HepG2 (cell line): ENCODE measurements around the gene TRAF4. TPM values are rescaled to one million over a fixed set of nuclear protein-coding genes. Genes with fewer than 3 reads are reported as not detected.

Source experiments
- ATAC-seq: fragments of 200-7000 bp; cut with Tn5 transposase; 3 replicates; pipeline ENCODE4 v1.9.1; 2020; ENCODE audit warnings: mild to moderate bottlenecking, moderate library complexity
- BruUV-seq: library from RNA; stranded (reverse); fragments of 400-500 nt; replicated peaks from 2 replicates; lab custom pipeline; 2021; lab: Mats Ljungman, UMichigan
- CTCF ChIA-PET: fragments of 300-600 bp; formaldehyde crosslinking; extraction: SDS; loops from one replicate; lab custom pipeline; 2021; ENCODE audit warnings: low total read pairs, inconsistent platforms, low intra/inter-chr PET ratio; lab: Yijun Ruan, JAX
- POLR2A ChIA-PET: fragments of 350-600 bp; sonication (Branson Sonifier 250); formaldehyde crosslinking; loops from one replicate; lab custom pipeline; 2020; ENCODE audit warnings: antibody characterized with exemption, inconsistent platforms; lab: Yijun Ruan, JAX
- DNase-seq: peaks from one replicate; pipeline ENCODE4 v3.0.0-alpha.2; 2015; ENCODE audit warnings: low spot score
- FAIRE-seq: peaks from 3 replicates; lab custom pipeline; 2011; peaks lifted over from hg19 to GRCh38; lab: Jason Lieb, UNC
- H2AFZ ChIP-seq: one replicate; pipeline ENCODE4 v1.6.1; 2011; ENCODE audit warnings: low read length, inconsistent platforms
- H3K27ac ChIP-seq: fragments of 300-600 bp; 3 replicates; pipeline ENCODE4 v1.8.0; 2011; ENCODE audit warnings: mixed run types, mild to moderate bottlenecking, mixed read lengths, low read length, inconsistent platforms; ENCODE audit not compliant: insufficient read depth; ENCODE audit errors: extremely low read length
- H3K27me3 ChIP-seq, 2 experiments: fragments of 200-600 bp in 1 of 2; 2 replicates in 1 of 2; 3 replicates in 1 of 2; pipeline versions ENCODE4 v1.6.0 to v1.8.0; 2011; ENCODE audit warnings: low read length in 2 of 2, mild to moderate bottlenecking in 2 of 2, moderate library complexity in 2 of 2, inconsistent platforms in 1 of 2; ENCODE audit not compliant: insufficient read depth in 2 of 2, control insufficient read depth in 1 of 2
- H3K36me3 ChIP-seq, 2 experiments: fragments of 200-600 bp in 1 of 2; replicated peaks in 1 of 2; 2 replicates in 1 of 2; 3 replicates in 1 of 2; pipeline versions ENCODE4 v1.5.1 to v1.8.0; 2011; ENCODE audit warnings: low read length in 2 of 2, inconsistent platforms in 1 of 2; ENCODE audit not compliant: insufficient read depth in 2 of 2, control insufficient read depth in 1 of 2
- H3K4me1 ChIP-seq: 2 replicates; pipeline ENCODE4 v1.5.1; 2012; ENCODE audit warnings: low read length, inconsistent platforms; ENCODE audit not compliant: insufficient read depth
- H3K4me2 ChIP-seq: 2 replicates; pipeline ENCODE4 v1.6.0; 2011; ENCODE audit warnings: low read depth, low read length, inconsistent platforms
- H3K4me3 ChIP-seq, 3 experiments: fragments of 200-600 bp in 1 of 3; sonication (generic), shearing (Covaris generic) in 1 of 3; replicated peaks in 1 of 3; 2 replicates each; pipeline ENCODE4 v1.5.1; 2011 to 2016; ENCODE audit warnings: low read length in 3 of 3, inconsistent platforms in 2 of 3, low read depth in 2 of 3, mild to moderate bottlenecking in 2 of 3, control low read depth in 1 of 3, mixed read lengths in 1 of 3; ENCODE audit not compliant: insufficient read depth in 1 of 3
- H3K79me2 ChIP-seq: one replicate; pipeline ENCODE4 v1.6.1; 2011; ENCODE audit warnings: low read length, inconsistent platforms; ENCODE audit not compliant: insufficient read depth
- H3K9ac ChIP-seq: 2 replicates; pipeline ENCODE4 v1.6.0; 2011; ENCODE audit warnings: mild to moderate bottlenecking, low read depth, low read length, inconsistent platforms; ENCODE audit not compliant: insufficient read depth
- H3K9me3 ChIP-seq: 2 replicates; pipeline ENCODE4 v1.5.1; 2012; ENCODE audit warnings: mild to moderate bottlenecking, low read length
- H4K20me1 ChIP-seq: 2 replicates; pipeline ENCODE4 v1.6.0; 2011; ENCODE audit warnings: inconsistent platforms, mild to moderate bottlenecking, low read length, moderate library complexity; ENCODE audit not compliant: insufficient read depth
- ZFP62 ChIP-seq: sonication (generic); formaldehyde crosslinking; IDR thresholded peaks from 2 replicates; pipeline ENCODE4 v1.4.0; 2020; ENCODE audit warnings: missing genetic modification reagents
- ZKSCAN8 ChIP-seq: IDR thresholded peaks from 2 replicates; pipeline ENCODE4 v1.6.1; 2016; ENCODE audit warnings: borderline replicate concordance, missing genetic modification reagents, missing compliant biosample characterization
- WGBS: methylation state at CpG from one replicate; pipeline ENCODE4 v1.1.6; 2017; ENCODE audit warnings: low lambda C conversion rate; 5-methylcytosine and 5-hydroxymethylcytosine counted together
- in situ Hi-C: cut with HindIII; loops from 2 replicates; pipeline ENCODE4 v1.10.0; 2017; ENCODE audit warnings: low pct_unique_long_range_greater_than_20kb; ENCODE audit not compliant: extremely low pct_ligation_motif_present
- intact Hi-C: fragments of 100-400 bp; cut with micrococcal nuclease; formaldehyde crosslinking; loops from one replicate; pipeline ENCODE4 v1.10.0; 2022; ENCODE audit not compliant: unreplicated experiment
- polyA plus RNA-seq, 8 experiments: library from polyadenylated mRNA; depleted of rRNA in 3 of 8; stranded (reverse) in 7 of 8; unstranded in 1 of 8; fragments of >200 nt; fragmentation: Illumina TruSeq in 4 of 8; extraction: Trizol in 4 of 8; gene quantifications; 2 replicates each; pipeline versions ENCODE4 v1.2.1 to v1.2.3, GENCODE V29; 2011 to 2016; ENCODE audit warnings: low read depth in 4 of 8, missing spikeins in 1 of 8, mixed read lengths in 1 of 8; ENCODE audit not compliant: insufficient read depth in 1 of 8
- total RNA-seq, 5 experiments: library from RNA; depleted of rRNA; stranded (reverse); fragments of >200 nt; fragmentation: Illumina TruSeq; extraction: Trizol; gene quantifications; 2 replicates each; pipeline ENCODE4 v1.2.3, GENCODE V29; 2016; ENCODE audit warnings: low read depth in 1 of 5
- TF ChIP-seq, protein P1 (sequence below): sonication (generic); formaldehyde crosslinking; IDR thresholded peaks from 2 replicates; pipeline ENCODE4 v1.5.1; 2020; ENCODE audit warnings: mild to moderate bottlenecking, missing genetic modification reagents

The TRAF4 gene
- total and polyA plus RNA-seq, 2 of the 13 experiments (the other 11 are each of a cell fraction or from before 2014, with no cell fraction given), result 86.0 to 89.9 TPM

DNA sequence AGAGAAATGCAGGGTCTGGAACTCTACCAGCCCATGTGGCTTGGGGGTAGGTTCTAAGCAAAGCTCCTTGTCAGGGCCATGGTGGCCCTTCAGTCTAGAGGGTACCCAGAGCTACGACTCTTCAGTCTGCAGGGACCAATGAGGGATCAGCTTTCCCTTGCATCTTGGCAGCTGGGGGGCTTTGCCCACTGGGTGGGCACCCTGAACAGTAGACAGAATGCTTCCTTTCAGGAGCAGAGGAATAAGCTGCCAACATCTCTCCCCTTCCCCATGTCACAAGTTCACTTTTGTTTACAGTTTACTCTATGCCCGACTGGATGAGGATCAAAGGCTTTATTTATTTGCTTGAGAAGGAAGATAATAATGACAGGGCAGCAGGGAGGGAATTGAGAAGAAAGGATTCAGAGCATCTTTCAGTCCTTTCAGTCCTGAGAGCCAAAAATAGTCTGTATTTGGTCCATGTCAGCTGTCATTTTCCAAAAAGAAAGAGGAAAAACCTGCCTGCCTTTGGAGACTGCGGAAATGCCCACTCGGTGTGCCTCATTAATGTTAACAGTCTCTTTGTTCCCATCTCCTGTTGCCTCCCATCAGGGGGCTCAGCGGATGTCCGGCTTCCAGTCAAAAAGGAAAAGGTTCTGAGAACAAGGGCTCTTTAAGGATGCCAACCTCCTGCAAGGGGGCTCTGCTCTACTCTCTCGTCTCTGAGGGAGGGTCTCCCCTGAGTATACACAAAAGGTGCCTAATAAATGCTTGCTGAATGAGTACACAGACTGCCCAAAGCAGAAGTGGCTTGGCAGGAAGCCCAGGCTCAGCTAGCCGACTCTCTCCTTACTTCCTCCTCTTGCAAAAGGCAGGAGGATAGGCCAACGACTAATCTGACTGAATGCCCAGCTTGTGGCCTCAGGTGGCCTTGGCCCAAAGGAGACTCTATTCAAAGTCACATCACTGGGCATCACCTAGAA lies 17.1 kb downstream of the TRAF4 start:
- POLR2A ChIA-PET, result interaction anchor here (1.3 kb wide), 1 partner anchor 33 kb away, joined by 3 read pairs; no protein-coding TSS in a partner anchor
- H3K4me1 ChIP-seq, result no peaks in the 10 kb centered on the region
- no peaks in the 10 kb centered on the region for H4K20me1 ChIP-seq
- TF ChIP-seq ZFP62 (CRISPR knock-in tag) (no peak), ZKSCAN8 (peak; percentile 93)
- TF ChIP-seq, protein P1, sequence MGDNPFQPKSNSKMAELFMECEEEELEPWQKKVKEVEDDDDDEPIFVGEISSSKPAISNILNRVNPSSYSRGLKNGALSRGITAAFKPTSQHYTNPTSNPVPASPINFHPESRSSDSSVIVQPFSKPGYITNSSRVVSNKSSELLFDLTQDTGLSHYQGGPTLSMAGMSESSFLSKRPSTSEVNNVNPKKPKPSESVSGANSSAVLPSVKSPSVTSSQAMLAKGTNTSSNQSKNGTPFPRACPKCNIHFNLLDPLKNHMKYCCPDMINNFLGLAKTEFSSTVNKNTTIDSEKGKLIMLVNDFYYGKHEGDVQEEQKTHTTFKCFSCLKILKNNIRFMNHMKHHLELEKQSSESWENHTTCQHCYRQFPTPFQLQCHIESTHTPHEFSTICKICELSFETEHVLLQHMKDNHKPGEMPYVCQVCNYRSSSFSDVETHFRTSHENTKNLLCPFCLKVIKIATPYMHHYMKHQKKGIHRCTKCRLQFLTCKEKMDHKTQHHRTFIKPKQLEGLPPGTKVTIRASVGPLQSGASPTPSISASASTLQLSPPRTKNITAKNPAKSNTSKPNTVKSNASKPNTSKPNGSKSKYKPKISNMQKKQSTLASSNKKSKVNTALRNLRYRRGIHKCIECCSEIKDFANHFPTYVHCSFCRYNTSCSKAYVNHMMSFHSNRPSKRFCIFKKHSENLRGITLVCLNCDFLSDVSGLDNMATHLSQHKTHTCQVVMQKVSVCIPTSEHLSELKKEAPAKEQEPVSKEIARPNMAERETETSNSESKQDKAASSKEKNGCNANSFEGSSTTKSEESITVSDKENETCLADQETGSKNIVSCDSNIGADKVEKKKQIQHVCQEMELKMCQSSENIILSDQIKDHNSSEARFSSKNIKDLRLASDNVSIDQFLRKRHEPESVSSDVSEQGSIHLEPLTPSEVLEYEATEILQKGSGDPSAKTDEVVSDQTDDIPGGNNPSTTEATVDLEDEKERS (CRISPR knock-in tag), result no peak
- TF ChIP-seq, all 625 proteins: peak for 1
- no peaks in the 10 kb centered on the region for H3K9me3 ChIP-seq
- 68% methylated on average over 9 of the region's 9 CpGs for WGBS
- in situ Hi-C loops (loop anchor here (10.0 kb wide), 1 partner anchor 124 kb away; no protein-coding TSS in a partner anchor), intact Hi-C loops (loop anchor here (5.0 kb wide), 2 partner anchors 81 to 136 kb away; partner anchors contain the start of genes FAM222B and FLOT2)
- no peaks in the 10 kb centered on the region for H3K79me2 ChIP-seq
- DNase-seq, result no peak
- no peak for FAIRE-seq
- no peak overlapping the region for H3K4me2 ChIP-seq
- no peak overlapping the region for H2AFZ ChIP-seq
- no TSS peak for BruUV-seq
- H3K27me3 ChIP-seq, result no peaks in the 10 kb centered on the region
- CTCF ChIA-PET, result no interaction called here
- H3K27ac ChIP-seq, result no peak overlapping the region
- no peak overlapping the region for H3K4me3 ChIP-seq
- peaks cover 28 to 63% of the 10 kb centered on the region in 2 experiments for H3K36me3 ChIP-seq
- no peak for ATAC-seq
- H3K9ac ChIP-seq, result no peak overlapping the region
